ENCODE measurements around the gene SLC7A11. TPM values are rescaled to one million over a fixed set of nuclear protein-coding genes. Genes with fewer than 3 reads are reported as not detected.

Gene SLC7A11
- total RNA-seq, 1 experiment from 2014 or later: 10.1 TPM

- no peak overlapping the region for H3K4me3 Mint-ChIP-seq
- ATAC-seq (no peak), DNase-seq (ENCODE audit: low spot score) (no peak)
- no peaks in the 10 kb centered on the region for H3K27me3 Mint-ChIP-seq (ENCODE audit: low read depth)
- H3K27ac Mint-ChIP-seq: no peak overlapping the region
- CTCF ChIA-PET: no interaction called here
- H3K4me1 Mint-ChIP-seq: no peaks in the 10 kb centered on the region
- TF ChIP-seq, protein P1, sequence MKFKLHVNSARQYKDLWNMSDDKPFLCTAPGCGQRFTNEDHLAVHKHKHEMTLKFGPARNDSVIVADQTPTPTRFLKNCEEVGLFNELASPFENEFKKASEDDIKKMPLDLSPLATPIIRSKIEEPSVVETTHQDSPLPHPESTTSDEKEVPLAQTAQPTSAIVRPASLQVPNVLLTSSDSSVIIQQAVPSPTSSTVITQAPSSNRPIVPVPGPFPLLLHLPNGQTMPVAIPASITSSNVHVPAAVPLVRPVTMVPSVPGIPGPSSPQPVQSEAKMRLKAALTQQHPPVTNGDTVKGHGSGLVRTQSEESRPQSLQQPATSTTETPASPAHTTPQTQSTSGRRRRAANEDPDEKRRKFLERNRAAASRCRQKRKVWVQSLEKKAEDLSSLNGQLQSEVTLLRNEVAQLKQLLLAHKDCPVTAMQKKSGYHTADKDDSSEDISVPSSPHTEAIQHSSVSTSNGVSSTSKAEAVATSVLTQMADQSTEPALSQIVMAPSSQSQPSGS (CRISPR knock-in tag; IDR thresholded peaks at IDR 0.05; ENCODE audit: borderline replicate concordance, low read depth): no peak
- TF ChIP-seq FOXP1 (CRISPR knock-in tag; IDR thresholded peaks at IDR 0.05; ENCODE audit: borderline replicate concordance) (no peak), TEAD4 (CRISPR knock-in tag; IDR thresholded peaks at IDR 0.05) (no peak), HMGA2 (CRISPR knock-in tag; IDR thresholded peaks at IDR 0.05) (no peak), ERG (CRISPR knock-in tag; IDR thresholded peaks at IDR 0.05) (no peak), TCF7 (CRISPR knock-in tag; IDR thresholded peaks at IDR 0.05; ENCODE audit: low read depth) (no peak), MLX (CRISPR knock-in tag; IDR thresholded peaks at IDR 0.05) (no peak), SMAD4 (CRISPR knock-in tag; IDR thresholded peaks at IDR 0.05) (no peak), GTF2I (CRISPR knock-in tag; conservative IDR thresholded peaks at IDR 0.05) (no peak), ESRRA (CRISPR knock-in tag; IDR thresholded peaks at IDR 0.05; ENCODE audit: borderline replicate concordance) (no peak), JUN (CRISPR knock-in tag; IDR thresholded peaks at IDR 0.05) (no peak), ZNF138 (CRISPR knock-in tag; conservative IDR thresholded peaks at IDR 0.05) (no peak), MXD4 (CRISPR knock-in tag; IDR thresholded peaks at IDR 0.05; ENCODE audit: borderline replicate concordance) (no peak), ZNF423 (CRISPR knock-in tag; IDR thresholded peaks at IDR 0.05) (no peak), IRF2 (CRISPR knock-in tag; IDR thresholded peaks at IDR 0.05; ENCODE audit: borderline replicate concordance, low read depth) (no peak), CBFB (CRISPR knock-in tag; IDR thresholded peaks at IDR 0.05; ENCODE audit: low read depth) (no peak), NFATC4 (CRISPR knock-in tag; IDR thresholded peaks at IDR 0.05) (no peak)
- TF ChIP-seq, protein P2, sequence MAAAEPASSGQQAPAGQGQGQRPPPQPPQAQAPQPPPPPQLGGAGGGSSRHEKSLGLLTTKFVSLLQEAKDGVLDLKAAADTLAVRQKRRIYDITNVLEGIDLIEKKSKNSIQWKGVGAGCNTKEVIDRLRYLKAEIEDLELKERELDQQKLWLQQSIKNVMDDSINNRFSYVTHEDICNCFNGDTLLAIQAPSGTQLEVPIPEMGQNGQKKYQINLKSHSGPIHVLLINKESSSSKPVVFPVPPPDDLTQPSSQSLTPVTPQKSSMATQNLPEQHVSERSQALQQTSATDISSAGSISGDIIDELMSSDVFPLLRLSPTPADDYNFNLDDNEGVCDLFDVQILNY (CRISPR knock-in tag; IDR thresholded peaks at IDR 0.05): no peak
- H3K9me3 Mint-ChIP-seq: no peaks in the 10 kb centered on the region
- H3K36me3 Mint-ChIP-seq: no peaks in the 10 kb centered on the region
- POLR2A ChIA-PET: no interaction called here
Measured at GRCh38 chr4:138275963-138276621, 33.9 kb upstream of the SLC7A11 start.

- CTCF ChIA-PET: no interaction called here
- Mint-ChIP-seq H3K4me1 (no peaks in the 10 kb centered on the region), H3K4me3 (no peak overlapping the region), H3K27me3 (ENCODE audit: low read depth) (no peaks in the 10 kb centered on the region), H3K9me3 (no peaks in the 10 kb centered on the region), H3K36me3 (no peaks in the 10 kb centered on the region), H3K27ac (no peak overlapping the region)
- POLR2A ChIA-PET: no interaction called here
- ATAC-seq (no peak), DNase-seq (ENCODE audit: low spot score) (no peak)
- TF ChIP-seq ZNF121 (CRISPR knock-in tag; IDR thresholded peaks at IDR 0.05) (no peak), NFATC4 (CRISPR knock-in tag; IDR thresholded peaks at IDR 0.05) (no peak), ATF3 (CRISPR knock-in tag; conservative IDR thresholded peaks at IDR 0.05) (no peak), ESRRA (CRISPR knock-in tag; IDR thresholded peaks at IDR 0.05; ENCODE audit: borderline replicate concordance) (no peak), ZNF263 (CRISPR knock-in tag; IDR thresholded peaks at IDR 0.05; ENCODE audit: low read depth) (no peak), TEAD1 (CRISPR knock-in tag; IDR thresholded peaks at IDR 0.05) (no peak), GTF2I (CRISPR knock-in tag; conservative IDR thresholded peaks at IDR 0.05) (no peak), TEAD4 (CRISPR knock-in tag; IDR thresholded peaks at IDR 0.05) (no peak), ZNF232 (CRISPR knock-in tag; IDR thresholded peaks at IDR 0.05) (no peak), OVOL2 (CRISPR knock-in tag; IDR thresholded peaks at IDR 0.05; ENCODE audit: borderline replicate concordance) (no peak)
- TF ChIP-seq, protein P3, sequence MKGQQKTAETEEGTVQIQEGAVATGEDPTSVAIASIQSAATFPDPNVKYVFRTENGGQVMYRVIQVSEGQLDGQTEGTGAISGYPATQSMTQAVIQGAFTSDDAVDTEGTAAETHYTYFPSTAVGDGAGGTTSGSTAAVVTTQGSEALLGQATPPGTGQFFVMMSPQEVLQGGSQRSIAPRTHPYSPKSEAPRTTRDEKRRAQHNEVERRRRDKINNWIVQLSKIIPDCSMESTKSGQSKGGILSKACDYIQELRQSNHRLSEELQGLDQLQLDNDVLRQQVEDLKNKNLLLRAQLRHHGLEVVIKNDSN (CRISPR knock-in tag; IDR thresholded peaks at IDR 0.05): no peak
- TF ChIP-seq, protein P4, sequence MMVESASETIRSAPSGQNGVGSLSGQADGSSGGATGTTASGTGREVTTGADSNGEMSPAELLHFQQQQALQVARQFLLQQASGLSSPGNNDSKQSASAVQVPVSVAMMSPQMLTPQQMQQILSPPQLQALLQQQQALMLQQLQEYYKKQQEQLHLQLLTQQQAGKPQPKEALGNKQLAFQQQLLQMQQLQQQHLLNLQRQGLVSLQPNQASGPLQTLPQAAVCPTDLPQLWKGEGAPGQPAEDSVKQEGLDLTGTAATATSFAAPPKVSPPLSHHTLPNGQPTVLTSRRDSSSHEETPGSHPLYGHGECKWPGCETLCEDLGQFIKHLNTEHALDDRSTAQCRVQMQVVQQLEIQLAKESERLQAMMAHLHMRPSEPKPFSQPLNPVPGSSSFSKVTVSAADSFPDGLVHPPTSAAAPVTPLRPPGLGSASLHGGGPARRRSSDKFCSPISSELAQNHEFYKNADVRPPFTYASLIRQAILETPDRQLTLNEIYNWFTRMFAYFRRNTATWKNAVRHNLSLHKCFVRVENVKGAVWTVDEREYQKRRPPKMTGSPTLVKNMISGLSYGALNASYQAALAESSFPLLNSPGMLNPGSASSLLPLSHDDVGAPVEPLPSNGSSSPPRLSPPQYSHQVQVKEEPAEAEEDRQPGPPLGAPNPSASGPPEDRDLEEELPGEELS (CRISPR knock-in tag; IDR thresholded peaks at IDR 0.05): no peak
- TF ChIP-seq, protein P5, sequence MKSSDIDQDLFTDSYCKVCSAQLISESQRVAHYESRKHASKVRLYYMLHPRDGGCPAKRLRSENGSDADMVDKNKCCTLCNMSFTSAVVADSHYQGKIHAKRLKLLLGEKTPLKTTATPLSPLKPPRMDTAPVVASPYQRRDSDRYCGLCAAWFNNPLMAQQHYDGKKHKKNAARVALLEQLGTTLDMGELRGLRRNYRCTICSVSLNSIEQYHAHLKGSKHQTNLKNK (CRISPR knock-in tag; IDR thresholded peaks at IDR 0.05): no peak
- TF ChIP-seq, protein P2 (CRISPR knock-in tag; IDR thresholded peaks at IDR 0.05): no peak
Measured at GRCh38 chr4:138275216-138275615, 33.1 kb upstream of the SLC7A11 start.

Measured in WTC11 (cell line).